Ascending aorta (tissue), 2 donors: ENCODE measurements around the gene CGAS. TPM values are rescaled to one million over a fixed set of nuclear protein-coding genes. Genes with fewer than 3 reads are reported as not detected.
"Not testable (repeated sequence)": the region's sequence is repeated elsewhere in the genome, so short reads cannot be mapped to it uniquely, and the experiment has no call there.

Experiments
- DNase-seq, 2 donors: peaks; one replicate each; pipeline ENCODE4 v3.0.0-alpha.2; 2019; ENCODE audit warnings: low spot score in 2 of 2
- H3K27ac ChIP-seq, 2 donors: fragments of 200-600 bp; sonication (generic); one replicate each; pipeline ENCODE4 v1.5.1; 2016 to 2017; ENCODE audit warnings: mild to moderate bottlenecking in 1 of 2
- H3K27me3 ChIP-seq: fragments of 200-600 bp; sonication (generic); one replicate; pipeline ENCODE4 v1.5.1; 2017
- H3K36me3 ChIP-seq, 2 donors: fragments of 200-600 bp; sonication (generic); one replicate each; pipeline ENCODE4 v1.5.1; 2016
- H3K4me1 ChIP-seq, 2 donors: fragments of 200-600 bp; sonication (generic); one replicate each; pipeline ENCODE4 v1.5.1; 2016 to 2017; ENCODE audit warnings: mild to moderate bottlenecking in 1 of 2
- H3K4me3 ChIP-seq, 2 donors: fragments of 200-600 bp; sonication (generic); one replicate each; pipeline ENCODE4 v1.5.1; 2016 to 2017; ENCODE audit warnings: mild to moderate bottlenecking in 1 of 2
- H3K9me3 ChIP-seq, 2 donors: fragments of 200-600 bp; sonication (generic); one replicate each; pipeline ENCODE4 v1.5.1; 2016
- CTCF ChIP-seq, 3 experiments: fragments of 200-600 bp in 2 of 3; fragments of 450-650 bp in 1 of 3; sonication (generic) in 2 of 3; IDR thresholded peaks; one replicate each; pipeline ENCODE4 v1.5.1; 2016 to 2019; ENCODE audit warnings: antibody characterized with exemption in 3 of 3, mild to moderate bottlenecking in 1 of 3, moderate library complexity in 1 of 3
- intact Hi-C: fragments of 100-400 bp; cut with DNase I; formaldehyde crosslinking; loops from one replicate; pipeline ENCODE4 v1.15.1; 2023
- total RNA-seq: library from RNA; depleted of rRNA; stranded (reverse); fragments of >200 nt; gene quantifications from one replicate; pipeline ENCODE4 v1.1.0, GENCODE V29; 2016

The CGAS gene
- total RNA-seq, 1 donor from 2014 or later: 15.9 TPM

- no peaks in the 10 kb centered on the region for H3K9me3 ChIP-seq
- H3K27ac ChIP-seq: peak overlapping the region; percentile 58 to 78
- no peaks in the 10 kb centered on the region for H3K4me1 ChIP-seq
- peak overlapping the region; percentile 58 to 66 for H3K4me3 ChIP-seq
- no peaks in the 10 kb centered on the region for H3K36me3 ChIP-seq
- intact Hi-C loops: loop anchor here (5.0 kb wide), 1 partner anchor 101 kb away; no protein-coding TSS in a partner anchor
- no peaks in the 10 kb centered on the region for H3K27me3 ChIP-seq
- DNase-seq: no peak
- no peak for TF ChIP-seq CTCF (IDR thresholded peaks at IDR 0.05)
Measured at GRCh38 chr6:73388433-73388799, 63.7 kb downstream of the CGAS start.

- no peak for DNase-seq
- intact Hi-C loops: no loop called here
- no peaks in the 10 kb centered on the region for H3K4me1 ChIP-seq
- H3K27me3 ChIP-seq: no peaks in the 10 kb centered on the region
- no peaks in the 10 kb centered on the region for H3K36me3 ChIP-seq
- H3K9me3 ChIP-seq: no peaks in the 10 kb centered on the region
- no peak overlapping the region for H3K27ac ChIP-seq
- H3K4me3 ChIP-seq: no peak overlapping the region
- no peak for TF ChIP-seq CTCF (IDR thresholded peaks at IDR 0.05)
Measured at GRCh38 chr6:73382462-73383113, 69.5 kb downstream of the CGAS start.

GRCh38 chr6:73381531-73381930, 70.6 kb downstream of the CGAS start:
- H3K27ac ChIP-seq, H3K4me3 ChIP-seq, H3K4me1 ChIP-seq, intact Hi-C loops, H3K36me3 ChIP-seq, H3K27me3 ChIP-seq, DNase-seq, H3K9me3 ChIP-seq: not testable (repeated sequence)

GRCh38 chr6:73377225-73377624, 74.9 kb downstream of the CGAS start:
- Histone ChIP-seq H3K27me3 (no peaks in the 10 kb centered on the region), H3K36me3 (no peaks in the 10 kb centered on the region), H3K4me3 (no peak overlapping the region), H3K27ac (no peak overlapping the region), H3K9me3 (peaks cover 3 to 4% of the 10 kb centered on the region in 2 donors), H3K4me1 (no peaks in the 10 kb centered on the region)
- no peak for DNase-seq
- TF ChIP-seq CTCF (IDR thresholded peaks at IDR 0.05): no peak
- intact Hi-C loops: no loop called here

GRCh38 chr6:73375216-73375615, 76.9 kb downstream of the CGAS start:
- Histone ChIP-seq H3K9me3 (peaks cover 3 to 9% of the 10 kb centered on the region in 2 donors), H3K4me3 (no peak overlapping the region), H3K4me1 (no peaks in the 10 kb centered on the region), H3K27ac (no peak overlapping the region), H3K36me3 (no peaks in the 10 kb centered on the region), H3K27me3 (no peaks in the 10 kb centered on the region)
- intact Hi-C loops: no loop called here
- DNase-seq: no peak
- TF ChIP-seq CTCF (IDR thresholded peaks at IDR 0.05): no peak

Other genes with a start within 250 kb of the CGAS start
- not detected for gene KHDC1L, start 226.8 kb downstream of the CGAS start, total RNA-seq
- 1.9 TPM for gene KHDC1, start 189.1 kb downstream of the CGAS start, total RNA-seq
- gene DPPA5, start 98.0 kb downstream of the CGAS start, total RNA-seq: not detected
- not detected for gene KHDC3L, start 89.6 kb downstream of the CGAS start, total RNA-seq
- gene OOEP, start 82.4 kb downstream of the CGAS start, total RNA-seq: not detected
- not detected for gene DDX43, start 57.5 kb downstream of the CGAS start, total RNA-seq
- 12.5 TPM for gene MTO1, start 9.4 kb upstream of the CGAS start, total RNA-seq
- 4,361 TPM for gene EEF1A1, start 68.7 kb upstream of the CGAS start, total RNA-seq
- gene SLC17A5, start 201.7 kb upstream of the CGAS start, total RNA-seq: 23.2 TPM
- gene CD109, start 243.9 kb upstream of the CGAS start, total RNA-seq: 17.6 TPM